Measurements from ENCODE around the gene VRK3. TPM values are rescaled to one million over a fixed set of nuclear protein-coding genes. Genes with fewer than 3 reads are reported as not detected.

Gene VRK3
- total RNA-seq, 2 experiments from 2014 or later: 75.4 to 86.9 TPM

DNA sequence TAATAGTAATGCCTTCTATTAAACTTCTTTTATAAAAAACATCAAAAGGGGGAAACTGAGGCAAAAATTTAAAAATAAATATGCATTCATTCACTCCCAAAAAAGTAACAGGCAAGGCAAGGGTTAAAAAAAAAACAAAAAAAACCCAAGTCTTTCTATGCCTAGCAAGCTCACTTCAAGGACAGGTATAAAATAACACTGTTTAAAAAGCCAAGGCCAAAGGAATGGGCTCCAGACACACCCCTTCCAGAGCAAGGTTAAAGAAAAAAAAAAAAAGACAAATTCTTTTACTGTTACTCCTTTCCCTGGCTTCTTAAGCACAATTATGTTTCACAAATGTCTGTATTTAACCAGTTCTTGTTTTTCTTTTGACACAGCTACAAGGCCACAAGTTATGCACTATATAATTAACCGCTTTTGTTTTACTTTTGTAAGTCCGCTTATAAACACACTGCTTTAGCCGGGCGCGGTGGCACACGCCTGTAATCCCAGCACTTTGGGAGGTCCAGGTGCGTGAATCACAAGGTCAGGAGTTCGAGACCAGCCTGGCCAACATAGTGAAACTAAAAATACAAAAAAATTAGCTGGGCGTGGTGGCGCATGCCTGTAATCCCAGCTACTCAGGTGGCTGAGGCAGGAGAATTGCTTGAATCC is 67.8 kb downstream of the VRK3 start:
- Mint-ChIP-seq H3K27ac (no peak overlapping the region), H3K4me1 (peaks cover 4% of the 10 kb centered on the region), H3K9me3 (no peaks in the 10 kb centered on the region), H3K36me3 (ENCODE audit: low read depth) (no peaks in the 10 kb centered on the region), H3K4me3 (no peak overlapping the region), H3K27me3 (peaks cover 20% of the 10 kb centered on the region)
- DNase-seq: no peak
- POLR2A ChIA-PET: no interaction called here
- CTCF ChIA-PET: interaction anchor here (0.6 to 1.3 kb wide), 3 partner anchors 11 to 48 kb away, joined by 3 to 4 read pairs (median 3); no protein-coding TSS in a partner anchor

DNA sequence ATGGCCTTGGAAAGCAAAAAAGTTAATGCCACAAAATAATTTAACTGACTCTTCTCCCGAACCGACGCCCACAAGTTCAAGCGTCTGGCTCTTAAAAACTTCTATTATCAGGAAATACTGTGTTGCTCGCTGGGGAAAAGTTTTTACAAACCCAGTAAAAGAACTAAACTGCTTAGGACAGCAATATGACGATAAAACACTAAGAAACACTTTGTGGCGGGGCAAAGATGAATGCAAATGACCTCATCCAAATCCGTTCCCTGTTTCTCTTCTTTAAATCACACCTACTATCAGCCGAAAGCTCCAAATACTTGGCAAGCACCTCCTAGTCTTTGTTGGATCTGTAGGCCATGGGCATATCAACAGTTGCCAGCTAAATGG is 69.1 kb downstream of the VRK3 start:
- CTCF ChIA-PET: no interaction called here

DNA sequence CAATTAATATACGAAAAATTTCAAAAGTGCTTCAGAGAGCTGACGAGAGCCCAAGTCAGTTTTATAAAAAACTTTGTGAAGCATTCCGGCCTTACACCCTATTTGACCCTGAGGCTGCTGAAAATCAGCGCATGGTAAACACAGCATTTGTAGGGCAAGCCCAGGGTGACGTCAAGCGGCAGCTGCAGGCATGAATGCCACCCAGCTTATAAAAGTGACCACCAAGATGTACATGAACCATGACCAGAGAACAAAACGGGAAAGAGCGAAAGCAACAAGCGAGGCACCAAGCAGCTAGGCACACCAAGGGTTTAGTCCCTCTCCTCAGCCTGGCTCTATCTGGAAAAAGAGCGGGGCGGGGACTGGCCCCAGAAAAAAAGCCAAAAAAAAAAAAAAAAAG is 70.2 kb downstream of the VRK3 start:
- Mint-ChIP-seq H3K36me3 (ENCODE audit: low read depth) (no peaks in the 10 kb centered on the region), H3K27me3 (peaks cover 20% of the 10 kb centered on the region), H3K27ac (no peak overlapping the region), H3K4me3 (no peak overlapping the region), H3K4me1 (peaks cover 4% of the 10 kb centered on the region), H3K9me3 (no peaks in the 10 kb centered on the region)
- CTCF ChIA-PET: interaction anchor here (1.0 to 1.9 kb wide), 3 partner anchors 12 to 26 kb away, joined by 3 to 7 read pairs (median 3); partner anchors contain the start of genes ATF5 and NUP62
- POLR2A ChIA-PET: no interaction called here
- DNase-seq: no peak

More for the DNA sequence above, 69.1 kb downstream of the VRK3 start:
- peaks cover 4% of the 10 kb centered on the region for H3K4me1 Mint-ChIP-seq
- H3K27me3 Mint-ChIP-seq: peaks cover 20% of the 10 kb centered on the region
- POLR2A ChIA-PET: no interaction called here
- no peaks in the 10 kb centered on the region for H3K9me3 Mint-ChIP-seq
- no peak overlapping the region for H3K4me3 Mint-ChIP-seq
- DNase-seq: no peak
- H3K27ac Mint-ChIP-seq: no peak overlapping the region
- H3K36me3 Mint-ChIP-seq (ENCODE audit: low read depth): no peaks in the 10 kb centered on the region

GRCh38 chr19:49954092-49954829 is 70.9 kb downstream of the VRK3 start:
- Mint-ChIP-seq H3K4me1 (peaks cover 4% of the 10 kb centered on the region), H3K36me3 (ENCODE audit: low read depth) (no peaks in the 10 kb centered on the region), H3K4me3 (no peak overlapping the region), H3K9me3 (no peaks in the 10 kb centered on the region), H3K27ac (no peak overlapping the region), H3K27me3 (peaks cover 20% of the 10 kb centered on the region)
- ChIA-PET POLR2A (no interaction called here), CTCF (interaction anchor here (0.6 to 1.9 kb wide), 5 partner anchors 11 to 35 kb away, joined by 3 to 7 read pairs (median 3); partner anchors contain the start of genes ATF5 and NUP62)
- no peak for DNase-seq

DNA sequence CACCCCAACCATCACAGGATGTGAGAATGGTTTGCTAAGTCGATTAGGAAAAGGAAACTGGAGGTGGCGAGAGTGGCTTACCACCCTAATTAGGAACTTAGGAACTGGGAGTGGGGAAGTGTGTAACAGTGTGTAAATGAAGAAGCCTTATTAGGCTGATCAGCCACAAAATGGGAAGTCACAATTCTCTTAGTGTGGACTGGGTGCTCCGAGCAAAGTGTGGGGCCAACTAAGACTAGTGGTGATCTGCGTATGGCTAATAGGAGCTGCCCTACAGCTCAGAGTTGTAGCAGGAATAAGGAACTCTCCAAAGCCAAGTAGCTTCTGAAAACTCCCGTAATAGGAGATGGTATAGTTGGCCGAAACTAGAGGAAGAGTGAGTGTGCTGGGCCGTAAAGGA is 71.8 kb downstream of the VRK3 start:
- H3K27ac Mint-ChIP-seq: no peak overlapping the region
- H3K4me1 Mint-ChIP-seq: peaks cover 4% of the 10 kb centered on the region
- H3K27me3 Mint-ChIP-seq: peaks cover 20% of the 10 kb centered on the region
- no peaks in the 10 kb centered on the region for H3K36me3 Mint-ChIP-seq (ENCODE audit: low read depth)
- H3K9me3 Mint-ChIP-seq: no peaks in the 10 kb centered on the region
- ChIA-PET CTCF (interaction anchor here (1.5 to 1.9 kb wide), 2 partner anchors 15 to 31 kb away, joined by 4 to 7 read pairs; no protein-coding TSS in a partner anchor), POLR2A (no interaction called here)
- no peak overlapping the region for H3K4me3 Mint-ChIP-seq
- DNase-seq: no peak

DNA sequence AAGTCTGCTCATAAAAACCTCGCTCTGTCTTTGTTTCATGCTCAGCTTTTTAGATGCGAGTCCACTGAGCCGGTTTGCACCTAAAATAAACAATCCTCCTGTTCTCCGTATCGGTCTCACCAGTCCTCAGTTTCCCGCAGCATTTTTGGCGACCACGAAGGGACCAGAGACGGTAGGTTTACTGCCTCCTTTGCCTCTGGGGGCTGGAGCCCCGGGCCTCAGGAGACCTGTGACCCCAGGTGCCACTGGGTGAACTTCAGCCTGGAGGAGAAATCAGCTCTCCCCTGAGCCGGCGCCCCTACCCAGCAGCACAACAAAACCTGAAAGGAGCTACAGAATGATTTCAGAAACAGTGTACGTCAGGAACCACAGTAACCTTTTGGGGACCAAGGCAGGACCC is 72.3 kb downstream of the VRK3 start:
- H3K27me3 Mint-ChIP-seq: peaks cover 20% of the 10 kb centered on the region
- H3K4me3 Mint-ChIP-seq: no peak overlapping the region
- CTCF ChIA-PET: interaction anchor here (1.0 to 1.9 kb wide), 2 partner anchors 15 kb away, joined by 3 to 7 read pairs; no protein-coding TSS in a partner anchor
- H3K9me3 Mint-ChIP-seq: no peaks in the 10 kb centered on the region
- POLR2A ChIA-PET: no interaction called here
- H3K4me1 Mint-ChIP-seq: peaks cover 4% of the 10 kb centered on the region
- H3K27ac Mint-ChIP-seq: no peak overlapping the region
- no peaks in the 10 kb centered on the region for H3K36me3 Mint-ChIP-seq (ENCODE audit: low read depth)
- DNase-seq: no peak

- Mint-ChIP-seq H3K9me3 (no peaks in the 10 kb centered on the region), H3K27ac (no peak overlapping the region), H3K36me3 (ENCODE audit: low read depth) (no peaks in the 10 kb centered on the region), H3K27me3 (peaks cover 20% of the 10 kb centered on the region), H3K4me1 (peaks cover 4% of the 10 kb centered on the region), H3K4me3 (no peak overlapping the region)
- POLR2A ChIA-PET: no interaction called here
- DNase-seq: no peak
- CTCF ChIA-PET: interaction anchor here (1.0 kb wide), 1 partner anchor 14 kb away, joined by 3 read pairs; no protein-coding TSS in a partner anchor
Measured at GRCh38 chr19:49952479-49952836, 72.7 kb downstream of the VRK3 start.

DNA sequence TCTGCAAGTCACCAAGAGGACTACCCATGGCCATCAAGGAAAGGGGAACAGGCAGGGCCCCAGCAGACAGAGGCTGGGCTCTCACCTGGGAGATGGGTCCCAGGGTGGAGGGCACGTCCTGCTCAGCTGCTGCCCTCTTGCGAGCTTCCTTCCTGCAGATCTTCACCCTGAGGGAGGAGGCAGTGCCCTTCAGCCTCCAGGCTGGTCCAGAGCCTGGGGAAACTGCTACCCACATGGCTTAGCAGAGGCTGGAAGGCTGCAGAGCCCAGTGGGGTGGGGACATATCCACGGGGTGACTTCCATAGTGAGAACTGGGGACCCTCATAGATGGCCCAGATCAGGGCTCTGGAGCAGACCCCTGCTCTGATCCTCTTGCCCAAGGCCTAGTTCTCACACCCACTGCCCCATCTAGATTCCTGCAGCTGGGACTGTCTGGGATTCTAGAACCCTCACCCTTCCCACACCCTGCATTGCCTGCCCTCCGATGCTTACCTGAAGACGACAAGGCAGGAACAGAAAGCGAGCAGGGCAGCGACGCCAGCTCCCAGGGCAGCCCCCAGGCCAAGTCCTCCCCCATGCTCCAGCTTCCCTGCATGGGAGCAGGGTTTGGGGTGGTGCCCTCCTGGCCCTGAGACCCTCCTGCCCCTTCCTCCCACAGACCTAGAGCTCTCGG is 73.2 kb downstream of the VRK3 start:
- DNase-seq: no peak
- Mint-ChIP-seq H3K27ac (no peak overlapping the region), H3K9me3 (no peaks in the 10 kb centered on the region), H3K4me1 (peaks cover 4% of the 10 kb centered on the region), H3K36me3 (ENCODE audit: low read depth) (no peaks in the 10 kb centered on the region), H3K4me3 (no peak overlapping the region), H3K27me3 (peaks cover 20% of the 10 kb centered on the region)
- ChIA-PET CTCF (interaction anchor here (1.0 kb wide), 1 partner anchor 14 kb away, joined by 3 read pairs; no protein-coding TSS in a partner anchor), POLR2A (no interaction called here)

DNA sequence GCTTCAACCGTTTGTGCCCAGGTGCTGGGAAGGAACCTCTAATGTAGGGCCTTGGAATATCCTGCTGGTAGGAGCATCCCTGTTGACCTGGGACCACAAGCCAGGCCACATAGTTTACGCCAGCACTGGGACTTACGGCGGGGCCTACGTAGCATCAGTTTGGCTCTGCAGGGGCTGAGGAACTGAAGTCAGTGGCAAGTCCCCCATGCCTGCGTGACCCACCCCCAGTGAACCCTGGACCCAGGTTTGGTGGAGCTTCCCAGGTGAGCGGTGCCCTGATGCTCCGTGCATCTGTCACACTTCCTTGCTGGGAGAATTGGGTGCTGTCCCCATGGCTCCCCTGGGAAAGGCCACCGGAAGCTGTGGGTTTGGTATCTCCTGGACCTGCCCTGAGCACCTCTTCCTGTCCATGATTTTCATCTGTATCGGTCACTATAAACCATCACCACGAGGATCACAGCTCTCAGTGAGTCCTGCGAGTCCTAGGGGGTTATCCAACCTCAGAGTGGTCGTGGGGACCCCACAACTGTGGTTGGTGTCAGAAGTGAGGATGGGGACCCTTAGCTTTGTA is 74.1 kb downstream of the VRK3 start:
- Mint-ChIP-seq H3K9me3 (no peaks in the 10 kb centered on the region), H3K4me1 (peaks cover 4% of the 10 kb centered on the region), H3K36me3 (ENCODE audit: low read depth) (no peaks in the 10 kb centered on the region), H3K27me3 (peaks cover 20% of the 10 kb centered on the region), H3K4me3 (no peak overlapping the region), H3K27ac (no peak overlapping the region)
- no peak for DNase-seq
- POLR2A ChIA-PET: no interaction called here
- CTCF ChIA-PET: no interaction called here

GRCh38 chr19:49950590-49950948 is 74.6 kb downstream of the VRK3 start:
- Mint-ChIP-seq H3K4me1 (peaks cover 4% of the 10 kb centered on the region), H3K9me3 (no peaks in the 10 kb centered on the region), H3K27ac (no peak overlapping the region), H3K4me3 (no peak overlapping the region), H3K27me3 (peaks cover 20% of the 10 kb centered on the region), H3K36me3 (ENCODE audit: low read depth) (no peaks in the 10 kb centered on the region)
- no peak for DNase-seq
- POLR2A ChIA-PET: no interaction called here
- CTCF ChIA-PET: interaction anchor here (1.2 kb wide), 1 partner anchor 25 kb away, joined by 3 read pairs; no protein-coding TSS in a partner anchor

DNA sequence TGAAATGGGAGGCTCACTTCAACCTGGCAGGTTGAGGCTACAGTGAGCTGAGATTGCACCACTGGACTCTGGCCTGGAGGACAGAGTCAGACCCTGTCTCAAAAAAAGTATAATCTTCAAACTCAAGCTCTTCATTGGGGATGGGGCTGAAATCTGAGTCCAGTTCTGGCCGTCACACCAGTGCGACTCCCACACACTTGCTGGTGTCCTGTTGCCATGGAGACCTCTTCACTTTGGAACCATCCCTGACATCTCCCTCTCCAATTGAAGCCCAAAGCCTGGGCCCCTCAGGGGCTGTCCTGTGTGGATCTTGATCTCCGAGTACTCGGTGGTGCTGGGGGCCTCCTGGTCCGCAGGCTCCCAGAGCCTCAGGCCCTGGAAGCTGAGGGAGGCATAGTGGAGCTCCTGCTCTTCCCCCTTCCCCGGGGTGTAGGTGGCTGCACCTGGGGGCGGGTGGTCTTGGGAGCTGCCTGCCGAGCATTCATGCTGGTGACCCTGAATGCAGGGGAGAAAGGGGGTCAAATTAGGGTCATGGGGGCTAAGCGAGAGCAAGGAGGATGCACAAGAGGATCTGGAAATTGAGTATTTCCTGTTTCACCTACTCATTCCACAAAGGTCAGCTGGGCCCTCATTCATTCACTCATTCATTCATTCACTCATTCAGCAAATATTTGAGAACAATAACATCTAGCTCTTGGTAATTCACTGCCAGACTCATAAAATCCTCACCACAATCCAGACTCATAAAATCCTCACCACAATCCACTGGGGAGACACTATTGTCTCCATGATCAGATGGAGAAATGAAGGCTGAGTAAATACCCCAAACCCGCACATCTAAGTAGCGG is 75.2 kb downstream of the VRK3 start:
- Mint-ChIP-seq H3K9me3 (no peaks in the 10 kb centered on the region), H3K27me3 (peaks cover 18% of the 10 kb centered on the region), H3K4me3 (no peak overlapping the region), H3K4me1 (peaks cover 4% of the 10 kb centered on the region), H3K27ac (no peak overlapping the region), H3K36me3 (ENCODE audit: low read depth) (no peaks in the 10 kb centered on the region)
- ChIA-PET POLR2A (no interaction called here), CTCF (interaction anchor here (1.2 kb wide), 1 partner anchor 26 kb away, joined by 3 read pairs; no protein-coding TSS in a partner anchor)
- no peak for DNase-seq

GRCh38 chr19:49946415-49946814 is 78.8 kb downstream of the VRK3 start:
- Mint-ChIP-seq H3K27me3 (peaks cover 6% of the 10 kb centered on the region), H3K27ac (no peak overlapping the region), H3K4me3 (no peak overlapping the region), H3K36me3 (ENCODE audit: low read depth) (no peaks in the 10 kb centered on the region), H3K9me3 (no peaks in the 10 kb centered on the region), H3K4me1 (no peaks in the 10 kb centered on the region)
- ChIA-PET POLR2A (no interaction called here), CTCF (no interaction called here)
- no peak for DNase-seq
